HG03095 (cell line): Measurements from ENCODE around the gene C2CD4A.

Source experiments
- ATAC-seq: cut with Tn5 transposase; IDR thresholded peaks from one replicate; pipeline ENCODE4 v1.9.1; 2021; ENCODE audit warnings: moderate library complexity; ENCODE audit not compliant: unreplicated experiment

C2CD4A gene

DNA sequence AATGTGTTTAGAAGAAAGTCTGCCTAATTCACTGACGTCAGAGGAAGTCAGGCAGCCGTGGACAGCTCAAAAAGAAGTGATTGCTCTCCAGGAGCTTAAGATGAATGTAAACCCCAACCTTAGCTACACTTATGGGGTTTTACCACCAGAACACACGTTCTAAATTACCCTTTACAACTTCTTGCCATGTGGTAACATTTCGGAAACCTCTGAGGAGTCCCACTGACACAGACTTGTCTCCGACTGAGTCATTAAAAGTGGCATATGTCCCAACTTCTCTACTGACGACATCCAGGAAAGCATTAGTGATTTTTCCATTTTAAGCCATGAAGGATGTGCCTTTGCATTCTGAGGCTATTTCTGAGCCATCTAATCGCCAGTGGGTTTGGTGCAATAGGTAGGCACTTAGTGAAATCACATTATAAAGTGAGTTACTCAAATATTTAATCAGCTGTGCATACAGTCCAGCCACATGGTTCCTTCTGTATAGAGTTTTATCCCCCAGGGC is 32.4 kb downstream of the C2CD4A start:
- no peak for ATAC-seq

DNA sequence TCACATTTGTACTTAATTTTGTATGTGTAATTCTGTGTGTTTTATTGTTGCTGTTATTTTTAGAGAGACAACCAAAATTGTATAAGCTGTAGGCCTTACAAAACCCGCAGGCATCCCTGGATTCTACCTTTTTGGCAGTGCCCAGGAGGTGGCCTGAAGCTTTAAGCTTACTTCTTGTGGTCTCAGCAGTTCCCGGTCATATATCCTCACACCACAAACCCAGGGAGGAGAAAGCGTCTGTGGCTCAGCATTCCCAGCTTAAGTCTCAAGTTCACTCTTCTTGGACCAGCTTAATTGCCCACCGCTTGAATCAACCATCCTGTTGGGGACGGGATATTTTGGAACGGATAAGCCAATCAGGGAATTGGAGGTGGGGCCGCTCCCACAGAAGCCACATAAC is 36.7 kb downstream of the C2CD4A start:
- no peak for ATAC-seq

DNA sequence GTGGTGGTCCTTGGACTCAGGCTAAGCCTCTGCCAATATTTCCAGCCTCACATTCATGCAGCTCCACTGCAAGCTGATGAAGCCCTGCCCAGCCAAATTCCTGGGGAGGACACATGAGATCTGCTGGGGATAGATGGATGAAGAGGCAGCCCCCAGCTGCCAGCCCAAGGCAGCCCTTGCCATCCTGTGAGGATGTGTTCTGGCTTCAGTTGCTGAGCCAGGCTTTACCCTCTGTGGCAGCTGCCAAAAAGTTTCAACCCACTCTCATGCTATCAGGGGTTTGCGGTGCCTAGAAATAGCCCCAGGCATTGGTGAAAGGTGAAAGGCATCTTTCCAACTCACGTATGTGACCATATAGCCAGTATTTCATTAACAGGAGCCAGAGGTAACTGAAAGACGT is 37.6 kb downstream of the C2CD4A start:
- ATAC-seq: no peak

DNA sequence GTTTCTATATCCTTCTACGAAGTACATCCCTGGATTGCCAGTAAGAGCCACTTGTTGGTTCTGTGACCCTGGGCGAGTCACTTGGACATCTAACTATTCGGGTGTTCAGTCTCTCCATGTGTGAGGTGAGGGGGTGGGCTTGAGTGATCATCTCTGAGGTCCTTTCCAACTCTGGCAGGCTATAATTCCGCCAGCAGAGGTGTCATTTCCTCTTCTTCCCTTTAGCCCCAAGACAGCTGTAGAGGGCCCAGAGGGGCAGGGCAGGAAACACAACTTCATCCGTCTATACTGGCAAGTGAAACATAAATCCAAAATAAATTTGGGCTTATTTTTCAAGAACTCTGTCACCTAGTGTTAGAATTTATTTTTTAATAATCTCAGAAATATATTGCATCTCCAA is 38.1 kb downstream of the C2CD4A start:
- ATAC-seq: no peak

DNA sequence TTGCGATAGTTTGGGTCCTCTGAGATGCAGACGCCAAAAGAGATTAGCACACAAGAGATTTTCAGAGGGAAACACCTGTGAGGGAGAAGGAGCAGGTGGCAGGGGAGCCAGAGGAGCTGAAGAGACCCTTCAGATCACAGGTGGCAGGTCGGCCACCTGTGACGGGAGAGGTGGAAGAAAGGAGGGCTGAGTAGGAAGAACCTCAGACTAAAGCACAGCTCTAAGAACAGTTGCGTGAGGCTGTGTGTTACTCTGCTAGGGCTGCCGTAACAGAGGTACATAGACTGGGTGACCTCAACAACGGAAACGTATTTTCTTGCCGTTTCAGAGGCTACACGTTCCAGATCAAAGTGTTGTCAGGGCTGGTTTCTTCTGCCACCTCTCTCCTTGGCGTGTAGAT is 38.5 kb downstream of the C2CD4A start:
- no peak for ATAC-seq

DNA sequence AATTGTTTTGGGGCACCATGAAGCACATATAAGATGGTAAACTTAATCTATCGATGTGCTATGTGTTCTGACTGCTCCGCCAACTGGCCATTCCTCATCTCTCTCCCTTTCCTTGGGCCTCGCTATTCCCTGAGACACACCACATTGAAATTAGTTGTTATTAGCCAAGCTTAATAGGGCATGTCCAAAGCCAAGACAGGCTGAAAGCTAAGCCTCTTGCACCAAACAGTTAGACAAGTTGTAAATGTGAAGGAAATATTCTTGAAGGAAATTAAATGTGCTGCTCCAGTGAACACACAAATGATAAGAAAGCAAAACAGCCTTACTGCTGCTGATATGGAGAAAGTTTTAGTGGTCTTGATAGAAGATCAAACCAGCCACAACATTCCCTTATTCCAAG is 39.3 kb downstream of the C2CD4A start:
- ATAC-seq: no peak

DNA sequence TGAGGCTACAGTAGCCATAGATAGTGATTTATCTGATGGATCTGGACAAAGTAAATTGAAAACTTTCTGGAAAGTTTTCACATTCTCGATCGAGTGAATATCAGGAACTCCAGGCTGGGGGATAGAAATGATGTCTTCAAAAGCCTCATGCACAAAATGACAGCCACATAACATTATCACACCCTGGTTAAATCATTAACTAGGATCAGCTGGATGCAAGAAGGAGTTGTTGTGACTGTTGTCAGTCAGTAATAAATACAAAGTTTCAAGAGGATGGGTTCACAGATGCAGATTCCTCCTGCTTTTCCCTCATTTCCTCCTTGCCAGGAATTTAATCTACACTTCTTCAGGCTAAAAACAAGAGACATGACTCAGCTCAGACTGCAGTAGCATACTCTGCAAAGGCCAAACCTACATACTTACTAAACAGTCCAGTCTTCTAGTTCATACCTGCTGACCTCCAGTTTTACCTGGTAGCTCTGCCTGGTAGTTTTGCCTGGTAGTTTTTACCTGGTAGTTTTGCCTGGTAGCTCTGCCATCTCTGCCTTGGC is 40.9 kb downstream of the C2CD4A start:
- ATAC-seq: no peak

DNA sequence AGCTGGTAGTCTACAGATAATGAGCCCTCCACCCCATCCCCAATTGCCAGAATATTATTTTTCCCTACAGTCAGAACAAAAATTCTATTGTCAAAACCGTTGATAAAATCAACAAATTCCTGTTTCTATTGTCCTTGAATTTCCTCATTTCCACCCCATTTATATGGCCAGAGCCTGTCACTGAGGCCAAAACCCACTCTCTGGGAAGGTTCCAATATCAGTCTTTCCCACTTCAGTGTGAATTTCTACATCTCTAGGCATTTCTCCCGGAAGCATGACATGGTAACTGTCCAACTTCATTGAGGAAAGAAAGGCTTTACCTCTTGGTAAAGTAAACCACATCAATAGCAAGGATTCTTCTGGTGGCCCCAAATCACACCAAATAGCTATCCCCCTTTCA is 41.6 kb downstream of the C2CD4A start:
- ATAC-seq: no peak

DNA sequence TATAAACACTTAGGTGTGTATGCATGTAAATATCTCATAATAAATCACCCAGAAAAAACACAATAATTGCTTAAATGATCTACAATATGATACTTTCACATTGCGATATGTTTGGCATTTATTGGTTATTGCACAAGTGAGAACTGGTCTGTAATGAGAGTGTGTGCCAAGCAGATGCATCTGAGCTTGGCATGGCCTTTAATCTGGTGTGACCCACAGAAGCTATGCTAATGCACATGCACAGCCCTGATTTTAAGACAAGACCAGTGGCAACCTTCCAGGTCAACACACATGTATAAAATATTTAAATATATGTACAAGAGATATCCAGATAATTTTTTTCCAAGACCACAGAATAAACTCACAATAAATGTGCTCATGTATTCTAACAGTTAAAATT is 42.7 kb downstream of the C2CD4A start:
- no peak for ATAC-seq

DNA sequence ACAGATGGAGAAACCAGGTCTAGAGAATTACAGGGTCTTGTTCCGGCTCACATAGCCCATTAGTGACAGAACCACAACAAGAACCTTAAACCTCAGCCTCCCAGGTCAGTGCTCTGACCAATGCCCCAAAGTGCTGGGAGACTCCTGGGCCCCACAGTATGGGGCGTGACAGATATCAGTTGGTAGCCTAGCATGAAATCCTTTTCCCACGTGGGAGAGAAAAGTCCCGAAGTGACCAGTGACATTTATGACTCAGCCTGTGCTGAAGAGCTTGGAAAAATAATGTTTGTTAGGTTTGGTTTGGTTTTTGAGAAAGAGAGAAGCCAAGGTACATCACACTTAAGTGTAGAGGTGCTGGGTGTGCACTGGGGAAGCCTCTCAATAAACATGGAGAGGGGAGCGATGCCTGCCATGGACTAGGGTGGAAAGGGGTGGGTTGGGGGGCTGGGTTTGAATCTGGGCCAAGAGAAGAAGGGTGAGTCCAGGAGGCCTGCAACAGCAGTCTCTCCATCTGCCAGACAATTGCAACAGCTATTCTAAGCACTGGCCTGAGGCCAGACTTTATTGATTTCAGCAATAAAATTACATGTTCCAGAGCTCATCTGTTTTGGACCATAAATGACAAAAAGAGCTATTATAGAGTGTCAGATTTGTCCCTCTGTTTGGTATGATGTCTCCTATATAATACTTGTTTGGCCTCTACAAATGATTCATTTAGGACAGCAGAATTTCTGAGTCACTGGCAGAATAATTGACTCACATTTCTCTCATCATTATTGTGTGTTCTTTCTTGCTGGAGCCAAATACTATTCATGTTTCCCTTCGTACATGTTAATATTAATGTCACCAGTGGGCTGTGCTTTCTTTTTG is 43.4 kb downstream of the C2CD4A start:
- no peak for ATAC-seq

DNA sequence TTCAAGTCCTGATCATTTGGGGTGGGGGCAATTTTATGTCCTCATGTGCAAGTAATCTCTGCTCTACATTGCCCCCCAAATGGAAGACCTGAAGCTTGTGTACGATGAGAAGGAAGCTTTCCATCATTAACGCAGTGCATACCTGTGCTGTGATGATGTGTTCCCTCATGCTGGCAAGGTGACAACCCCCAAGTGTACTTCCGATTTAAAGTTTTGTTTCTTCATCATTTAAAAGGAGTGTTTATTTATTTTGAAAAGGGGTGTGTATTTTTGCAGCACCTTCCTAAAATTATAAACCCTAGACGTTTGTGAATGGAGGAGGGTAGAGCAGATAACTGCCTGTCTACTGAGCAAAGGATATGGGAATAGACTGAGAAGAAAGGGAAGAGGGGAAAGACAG is 45.3 kb downstream of the C2CD4A start:
- no peak for ATAC-seq

DNA sequence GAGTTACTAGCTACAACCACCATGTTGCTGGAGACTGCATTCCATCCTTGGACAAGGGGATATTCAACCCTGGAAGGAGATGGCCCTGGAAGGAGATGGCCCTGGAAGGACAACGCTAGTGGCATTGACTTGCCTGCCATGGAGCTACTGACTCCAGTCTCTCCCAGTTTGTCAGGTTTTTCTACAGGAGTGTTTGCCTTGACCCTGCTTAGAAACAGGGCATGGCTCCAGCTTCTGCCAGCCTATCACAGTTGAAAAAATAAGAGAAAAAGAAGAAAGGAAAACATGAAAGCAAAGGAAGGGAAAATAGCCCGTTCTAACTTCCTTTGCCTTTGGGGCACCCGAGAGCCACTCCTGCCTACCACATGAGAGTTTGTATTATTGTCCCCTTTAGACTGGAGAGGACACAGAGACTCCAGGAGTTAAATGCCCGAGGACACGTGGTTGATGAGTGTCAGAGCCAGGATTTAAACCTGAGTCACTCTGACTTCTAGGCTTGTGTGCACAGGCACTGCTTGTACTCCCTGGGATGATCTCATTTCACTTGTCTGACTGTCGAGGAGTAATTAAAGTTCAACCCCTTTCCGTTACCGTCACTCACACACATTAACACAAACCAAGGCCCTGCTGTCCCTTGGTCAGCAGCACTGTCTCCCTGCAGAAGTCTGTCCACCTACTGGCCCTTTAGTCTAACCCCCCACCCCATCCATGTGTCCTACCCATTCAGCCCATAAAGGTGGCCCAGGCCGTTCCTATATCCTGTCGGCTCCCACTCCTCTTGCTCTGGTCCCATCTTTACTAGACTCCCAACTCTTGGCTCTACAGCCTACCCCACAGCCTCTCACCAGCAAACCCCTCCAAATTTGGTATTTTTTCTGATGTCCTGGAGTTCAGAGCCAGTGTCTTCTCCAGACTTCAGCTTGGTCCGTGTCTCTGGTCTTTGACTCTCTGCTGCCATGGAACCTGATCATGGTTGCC is 46.1 kb downstream of the C2CD4A start:
- ATAC-seq: no peak

DNA sequence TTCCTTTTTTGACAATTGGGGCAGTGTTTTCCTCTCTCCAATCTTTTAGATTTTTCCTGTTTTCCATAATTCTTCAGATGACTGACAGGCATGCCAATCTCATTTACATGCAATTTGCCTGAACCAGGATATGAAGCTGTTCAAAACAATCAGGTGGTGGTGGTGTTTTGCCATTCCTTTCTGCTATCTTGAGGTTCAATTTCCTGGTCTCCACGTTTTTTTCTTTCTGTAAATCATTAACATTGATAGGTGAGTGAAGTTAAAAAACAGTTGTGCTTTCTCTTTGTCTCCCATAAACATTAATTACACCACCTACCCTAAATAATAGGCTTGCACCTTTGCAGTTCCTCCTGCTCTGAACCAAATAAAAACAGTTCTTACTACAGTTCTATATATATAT is 49.1 kb downstream of the C2CD4A start:
- no peak for ATAC-seq

DNA sequence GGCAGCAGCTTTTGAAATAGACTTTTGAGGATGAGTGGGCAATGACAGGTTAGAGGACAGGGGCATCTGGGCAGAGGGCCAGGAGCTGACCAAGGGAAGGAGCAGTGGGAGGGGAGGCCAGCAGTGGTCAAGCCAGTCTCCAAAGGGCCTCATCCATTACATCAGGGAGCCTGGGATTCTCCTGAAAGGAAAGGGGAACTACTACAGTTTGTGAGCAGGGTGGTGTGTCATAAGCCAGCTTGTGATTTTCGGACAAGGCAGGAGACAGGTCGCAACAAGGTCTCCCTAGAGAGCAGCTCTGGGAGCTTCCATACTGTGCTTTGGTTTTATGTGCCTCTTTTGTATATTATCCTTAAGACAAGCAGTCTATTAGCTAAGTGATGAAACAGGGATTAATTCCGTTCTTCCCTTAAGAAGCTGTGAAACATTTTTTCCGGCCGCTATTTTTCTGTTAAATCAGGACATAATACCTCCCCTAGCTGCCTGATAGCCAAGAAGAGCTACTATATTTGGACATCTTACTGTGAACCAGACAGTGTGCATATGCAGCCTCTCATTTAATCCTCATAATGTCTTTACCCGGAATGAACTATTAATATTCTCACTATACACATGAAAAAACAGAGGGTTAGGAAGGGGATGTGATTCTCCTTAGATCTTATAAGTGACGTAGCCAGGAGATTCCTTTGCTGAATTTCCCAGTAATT is 51.9 kb downstream of the C2CD4A start:
- no peak for ATAC-seq

DNA sequence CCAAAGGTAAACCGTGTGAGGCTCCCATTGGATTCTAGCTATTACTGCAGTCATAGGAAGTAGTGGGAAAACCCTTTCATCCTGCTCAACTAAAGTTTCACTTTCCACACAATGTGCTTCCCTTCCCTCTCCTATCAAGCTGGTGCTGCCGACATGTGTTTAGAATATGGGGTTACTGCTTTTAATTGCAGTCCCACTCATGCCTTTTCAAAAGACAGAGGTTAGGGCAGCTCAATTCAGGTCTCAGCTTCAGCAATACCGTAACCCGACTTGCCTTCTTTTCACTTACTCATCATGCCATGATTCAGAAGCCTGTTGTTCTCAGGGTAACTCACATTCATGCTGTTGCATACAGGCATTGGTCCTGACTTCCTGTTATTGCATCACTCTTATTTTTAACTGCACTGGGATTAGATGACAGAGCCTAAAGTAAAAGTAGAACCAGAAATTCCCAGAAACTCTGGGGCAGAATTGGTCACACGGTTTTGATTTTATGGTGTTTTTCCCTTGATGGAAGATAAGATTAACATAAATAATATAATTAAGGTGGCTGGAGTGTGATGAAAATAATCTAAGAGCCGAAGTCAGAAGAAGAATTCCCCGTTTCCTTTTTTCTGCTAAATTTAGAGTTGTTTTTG is 52.6 kb downstream of the C2CD4A start:
- ATAC-seq: no peak

DNA sequence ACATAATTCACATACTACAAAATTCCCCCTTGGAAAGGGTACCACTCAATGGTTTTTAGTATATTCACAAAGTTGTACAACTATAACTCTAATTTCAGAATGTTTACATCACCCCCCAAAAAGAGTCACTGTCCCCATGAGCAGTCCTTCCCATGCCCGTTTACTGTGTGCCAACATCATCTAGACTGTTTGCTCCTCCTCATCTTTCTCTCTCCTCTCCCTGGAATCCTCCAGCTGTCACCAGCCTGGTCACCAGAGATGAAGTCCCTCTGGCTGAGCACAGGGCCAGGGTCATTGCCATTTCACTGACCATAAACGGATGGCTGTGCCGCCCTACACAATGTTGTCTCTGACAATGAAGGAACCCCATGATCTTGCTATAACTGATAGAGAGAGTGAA is 53.1 kb downstream of the C2CD4A start:
- ATAC-seq: no peak
